ENCODE measurements around the gene PADI3. TPM values are rescaled to one million over a fixed set of nuclear protein-coding genes. Genes with fewer than 3 reads are reported as not detected.

The PADI3 gene
- polyA plus RNA-seq, 2 donors, result 14.1 to 31.0 TPM

DNA sequence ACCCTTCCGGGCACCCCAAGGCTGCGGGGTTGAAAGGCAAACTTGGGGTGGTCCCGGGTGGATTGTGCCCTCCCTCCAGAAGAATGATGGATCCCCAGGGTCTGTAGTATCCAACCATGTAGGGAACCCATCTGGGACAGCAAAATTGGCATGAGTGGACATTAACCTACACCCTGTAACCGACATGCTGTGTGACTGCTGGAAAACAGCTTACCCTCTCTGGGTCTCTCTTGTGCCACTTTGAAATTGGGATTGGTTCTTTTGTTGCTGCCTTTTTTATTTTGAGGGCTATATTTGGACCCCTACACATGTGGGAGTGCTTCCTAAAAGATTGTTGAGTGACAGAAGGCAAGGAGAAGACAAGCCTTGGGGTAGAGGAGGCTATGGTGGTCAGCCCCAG is 24.5 kb upstream of the PADI3 start:
- H3K4me3 ChIP-seq (ENCODE audit: low read depth in 1 of 2, low read length in 2 of 2), result no peak overlapping the region
- no peaks in the 10 kb centered on the region for H3K27me3 ChIP-seq (ENCODE audit: control insufficient read depth in 1 of 2, insufficient read depth in 2 of 2, low read length in 2 of 2)
- 91 to 93% methylated on average over 4 of the region's 4 CpGs for WGBS, 2 donors
- H3K9me3 ChIP-seq (ENCODE audit: control insufficient read depth in 2 of 2, insufficient read depth in 1 of 2, low read depth in 1 of 2, low read length in 1 of 2), result peaks cover 0 to under 1% of the 10 kb centered on the region in 2 donors
- H3K36me3 ChIP-seq (ENCODE audit: control insufficient read depth in 2 of 2, insufficient read depth in 2 of 2, low read length in 1 of 2), result peaks cover 0 to 1% of the 10 kb centered on the region in 2 donors
- H3K4me1 ChIP-seq (ENCODE audit: control insufficient read depth in 2 of 2, insufficient read depth in 2 of 2, low read length in 1 of 2), result peaks cover 3 to 12% of the 10 kb centered on the region in 2 donors
- peak overlapping the region in 1 of 2 donors; percentile 70 for H3K27ac ChIP-seq (ENCODE audit: low read depth in 2 of 2, low read length in 1 of 2)

DNA sequence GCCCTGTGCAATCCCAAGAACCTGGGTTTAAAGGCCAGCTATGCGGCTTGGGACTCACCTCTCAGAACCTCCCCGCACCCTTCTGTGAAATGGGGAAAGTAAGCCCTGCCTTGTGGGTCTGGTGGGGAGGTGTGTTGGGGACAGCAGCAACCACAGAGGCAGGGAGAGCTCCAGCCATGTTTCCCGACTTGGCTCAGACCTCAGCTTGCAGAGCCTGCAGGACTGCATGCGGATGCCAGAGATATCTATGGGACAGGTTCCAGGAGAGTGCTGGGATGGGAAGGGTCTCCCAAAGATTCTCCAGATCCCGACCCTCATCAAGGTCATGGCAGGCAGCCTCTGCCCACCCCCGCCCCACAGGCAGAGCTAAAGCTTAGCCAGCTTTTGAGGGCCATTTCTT is 23.8 kb upstream of the PADI3 start:
- peaks cover 0 to 1% of the 10 kb centered on the region in 2 donors for H3K36me3 ChIP-seq (ENCODE audit: control insufficient read depth in 2 of 2, insufficient read depth in 2 of 2, low read length in 1 of 2)
- no peaks in the 10 kb centered on the region for H3K9me3 ChIP-seq (ENCODE audit: control insufficient read depth in 2 of 2, insufficient read depth in 1 of 2, low read depth in 1 of 2, low read length in 1 of 2)
- H3K27me3 ChIP-seq (ENCODE audit: control insufficient read depth in 1 of 2, insufficient read depth in 2 of 2, low read length in 2 of 2), result no peaks in the 10 kb centered on the region
- H3K27ac ChIP-seq (ENCODE audit: low read depth in 2 of 2, low read length in 1 of 2), result peak overlapping the region in 1 of 2 donors; percentile 70
- H3K4me1 ChIP-seq (ENCODE audit: control insufficient read depth in 2 of 2, insufficient read depth in 2 of 2, low read length in 1 of 2), result peaks cover 3 to 19% of the 10 kb centered on the region in 2 donors
- no peak overlapping the region for H3K4me3 ChIP-seq (ENCODE audit: low read depth in 1 of 2, low read length in 2 of 2)
- WGBS, 2 donors, result 74% methylated on average over 6 of the region's 6 CpGs

DNA sequence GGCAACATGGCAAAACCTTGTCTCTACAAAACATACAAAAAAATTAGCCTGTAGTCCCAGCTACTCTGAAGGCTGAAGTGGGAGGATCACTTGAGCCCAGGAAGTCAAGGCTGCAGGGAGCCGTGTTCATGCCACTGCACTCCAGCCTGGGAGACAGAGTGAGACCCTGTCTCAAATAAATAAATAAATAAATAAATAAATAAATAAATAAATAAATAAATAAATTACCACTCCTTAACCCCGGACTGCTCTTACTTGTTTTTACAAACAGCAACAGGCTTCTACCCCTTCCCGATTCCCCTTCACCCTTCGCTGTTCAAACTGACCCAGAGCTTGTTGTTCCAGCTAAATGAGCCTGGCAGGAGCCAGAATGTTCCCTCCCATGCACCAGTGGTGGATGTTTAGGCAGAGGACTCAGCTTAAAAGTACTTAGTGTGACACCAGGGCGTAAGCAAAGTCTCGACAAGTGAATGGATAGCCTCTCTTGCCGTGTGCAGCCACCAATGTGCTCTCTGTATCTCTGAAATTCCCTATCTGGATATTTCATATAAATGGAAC is 21.5 kb upstream of the PADI3 start:
- Histone ChIP-seq H3K9me3 (ENCODE audit: control insufficient read depth in 2 of 2, insufficient read depth in 1 of 2, low read depth in 1 of 2, low read length in 1 of 2) (no peaks in the 10 kb centered on the region), H3K36me3 (ENCODE audit: control insufficient read depth in 2 of 2, insufficient read depth in 2 of 2, low read length in 1 of 2) (peaks cover 0 to 6% of the 10 kb centered on the region in 2 donors), H3K27ac (ENCODE audit: low read depth in 2 of 2, low read length in 1 of 2) (peak overlapping the region; percentile 42 to 74), H3K4me1 (ENCODE audit: control insufficient read depth in 2 of 2, insufficient read depth in 2 of 2, low read length in 1 of 2) (peaks cover 0 to 22% of the 10 kb centered on the region in 2 donors), H3K4me3 (ENCODE audit: low read depth in 1 of 2, low read length in 2 of 2) (no peak overlapping the region), H3K27me3 (ENCODE audit: control insufficient read depth in 1 of 2, insufficient read depth in 2 of 2, low read length in 2 of 2) (no peaks in the 10 kb centered on the region)
- 60 to 76% methylated on average over 7 of the region's 7 CpGs for WGBS, 2 donors

DNA sequence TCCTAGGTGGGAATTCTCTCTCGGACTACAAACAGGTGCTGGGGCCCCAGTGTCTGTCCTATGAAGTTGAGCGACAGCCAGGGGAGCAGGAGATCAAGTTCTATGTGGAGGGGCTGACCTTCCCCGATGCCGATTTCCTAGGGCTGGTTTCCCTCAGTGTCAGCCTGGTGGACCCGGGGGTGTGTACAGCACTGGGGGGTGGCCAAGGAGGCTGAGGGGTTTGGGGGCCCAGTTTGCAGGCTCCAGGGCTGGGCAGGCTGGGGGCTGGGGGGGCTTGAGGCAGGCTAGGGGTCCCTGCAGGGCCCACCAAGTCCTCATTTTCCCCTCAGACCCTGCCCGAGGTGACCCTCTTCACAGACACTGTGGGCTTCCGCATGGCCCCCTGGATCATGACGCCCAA is 20.3 kb upstream of the PADI3 start:
- peak overlapping the region; percentile 84 for H3K27ac ChIP-seq (ENCODE audit: low read depth in 2 of 2, low read length in 1 of 2)
- peaks cover 0 to 31% of the 10 kb centered on the region in 2 donors for H3K4me1 ChIP-seq (ENCODE audit: control insufficient read depth in 2 of 2, insufficient read depth in 2 of 2, low read length in 1 of 2)
- 71 to 77% methylated on average over 8 of the region's 8 CpGs for WGBS, 2 donors

DNA sequence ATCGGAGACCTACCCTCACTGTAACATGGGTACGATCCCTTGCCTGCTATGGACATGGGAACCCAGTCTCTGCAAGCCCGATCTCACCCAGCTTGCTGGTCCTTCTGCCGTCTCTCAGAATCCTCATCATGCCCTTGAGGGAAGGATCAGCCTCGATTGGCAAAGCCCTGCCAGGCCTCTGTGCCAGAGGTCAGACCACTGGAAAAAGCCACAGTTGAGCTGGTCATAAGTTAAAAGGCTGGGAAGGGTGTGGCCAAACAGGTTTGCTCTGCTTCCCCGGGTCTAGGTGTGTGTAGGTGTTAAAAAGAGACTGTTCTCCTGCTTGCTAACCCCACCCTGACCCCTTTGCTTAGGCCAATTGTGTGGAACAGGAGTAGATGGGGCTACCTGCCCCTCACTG is 19.5 kb upstream of the PADI3 start:
- Histone ChIP-seq H3K27ac (ENCODE audit: low read depth in 2 of 2, low read length in 1 of 2) (peak overlapping the region; percentile 84), H3K4me3 (ENCODE audit: low read depth in 1 of 2, low read length in 2 of 2) (no peak overlapping the region), H3K36me3 (ENCODE audit: control insufficient read depth in 2 of 2, insufficient read depth in 2 of 2, low read length in 1 of 2) (peaks cover 0 to 5% of the 10 kb centered on the region in 2 donors), H3K4me1 (ENCODE audit: control insufficient read depth in 2 of 2, insufficient read depth in 2 of 2, low read length in 1 of 2) (peaks cover 0 to 33% of the 10 kb centered on the region in 2 donors), H3K27me3 (ENCODE audit: control insufficient read depth in 1 of 2, insufficient read depth in 2 of 2, low read length in 2 of 2) (no peaks in the 10 kb centered on the region), H3K9me3 (ENCODE audit: control insufficient read depth in 2 of 2, insufficient read depth in 1 of 2, low read depth in 1 of 2, low read length in 1 of 2) (no peaks in the 10 kb centered on the region)
- 52 to 61% methylated on average over 6 of the region's 6 CpGs for WGBS, 2 donors

More for the DNA sequence above, 20.3 kb upstream of the PADI3 start:
- H3K27me3 ChIP-seq (ENCODE audit: control insufficient read depth in 1 of 2, insufficient read depth in 2 of 2, low read length in 2 of 2), result no peaks in the 10 kb centered on the region
- no peak overlapping the region for H3K4me3 ChIP-seq (ENCODE audit: low read depth in 1 of 2, low read length in 2 of 2)
- peaks cover 0 to 5% of the 10 kb centered on the region in 2 donors for H3K36me3 ChIP-seq (ENCODE audit: control insufficient read depth in 2 of 2, insufficient read depth in 2 of 2, low read length in 1 of 2)
- H3K9me3 ChIP-seq (ENCODE audit: control insufficient read depth in 2 of 2, insufficient read depth in 1 of 2, low read depth in 1 of 2, low read length in 1 of 2), result no peaks in the 10 kb centered on the region

DNA sequence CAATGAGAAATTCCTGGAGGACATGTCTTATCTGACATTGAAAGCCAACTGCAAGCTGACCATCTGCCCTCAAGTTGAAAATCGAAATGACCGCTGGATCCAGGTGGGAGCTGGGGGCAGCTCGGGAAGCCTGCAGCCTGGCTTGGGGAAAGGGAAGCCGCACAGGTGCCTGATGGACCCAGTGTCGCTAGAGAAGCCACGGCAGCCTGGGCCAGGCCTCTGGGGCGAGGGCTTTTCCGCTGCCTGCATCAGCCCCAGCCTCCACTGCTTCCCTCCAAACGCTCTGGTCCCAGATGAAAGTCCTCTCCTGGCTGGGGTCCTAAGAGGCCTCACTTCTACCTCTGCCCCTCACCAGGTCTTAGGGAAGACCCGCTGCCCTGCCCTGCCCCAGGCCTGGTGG is 18.8 kb upstream of the PADI3 start:
- Histone ChIP-seq H3K4me1 (ENCODE audit: control insufficient read depth in 2 of 2, insufficient read depth in 2 of 2, low read length in 1 of 2) (peaks cover 0 to 31% of the 10 kb centered on the region in 2 donors), H3K4me3 (ENCODE audit: low read depth in 1 of 2, low read length in 2 of 2) (no peak overlapping the region), H3K27me3 (ENCODE audit: control insufficient read depth in 1 of 2, insufficient read depth in 2 of 2, low read length in 2 of 2) (no peaks in the 10 kb centered on the region), H3K27ac (ENCODE audit: low read depth in 2 of 2, low read length in 1 of 2) (peak overlapping the region; percentile 79 to 84), H3K36me3 (ENCODE audit: control insufficient read depth in 2 of 2, insufficient read depth in 2 of 2, low read length in 1 of 2) (peaks cover 0 to 5% of the 10 kb centered on the region in 2 donors), H3K9me3 (ENCODE audit: control insufficient read depth in 2 of 2, insufficient read depth in 1 of 2, low read depth in 1 of 2, low read length in 1 of 2) (no peaks in the 10 kb centered on the region)
- WGBS, 2 donors, result 88 to 89% methylated on average over 10 of the region's 10 CpGs

DNA sequence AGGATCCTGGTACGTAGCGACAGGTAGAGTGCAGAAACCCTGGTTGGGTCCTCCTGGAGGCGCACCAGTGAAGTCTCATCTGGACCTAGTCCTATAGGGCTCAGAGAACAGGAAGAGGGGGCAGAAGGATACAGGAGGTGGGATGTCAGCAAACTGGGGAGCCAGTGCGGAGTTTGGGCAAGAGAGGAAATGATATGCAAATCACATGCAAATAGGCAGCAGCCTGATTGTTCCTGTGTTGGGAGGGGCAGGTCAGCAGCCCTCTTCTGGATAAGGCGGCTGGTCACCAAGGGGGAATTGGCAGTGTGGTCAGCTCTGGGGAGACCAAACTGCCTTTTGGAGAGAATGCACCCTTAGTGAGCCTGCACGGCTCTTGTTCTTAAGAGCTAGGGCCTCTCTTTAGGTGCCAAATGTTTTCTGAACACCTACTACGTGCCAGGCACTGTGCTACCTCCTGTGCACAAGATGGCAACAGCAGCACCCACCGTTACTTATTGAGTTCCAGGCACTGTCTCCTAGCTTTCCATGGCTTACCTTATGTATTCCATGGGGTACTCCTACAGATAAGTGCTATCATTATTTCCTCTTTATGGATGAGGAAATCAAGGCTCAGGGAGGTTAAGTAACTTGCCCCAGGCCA is 18.1 kb upstream of the PADI3 start:
- no peaks in the 10 kb centered on the region for H3K27me3 ChIP-seq (ENCODE audit: control insufficient read depth in 1 of 2, insufficient read depth in 2 of 2, low read length in 2 of 2)
- peaks cover 0 to 31% of the 10 kb centered on the region in 2 donors for H3K4me1 ChIP-seq (ENCODE audit: control insufficient read depth in 2 of 2, insufficient read depth in 2 of 2, low read length in 1 of 2)
- H3K9me3 ChIP-seq (ENCODE audit: control insufficient read depth in 2 of 2, insufficient read depth in 1 of 2, low read depth in 1 of 2, low read length in 1 of 2), result no peaks in the 10 kb centered on the region
- no peak overlapping the region for H3K4me3 ChIP-seq (ENCODE audit: low read depth in 1 of 2, low read length in 2 of 2)
- H3K27ac ChIP-seq (ENCODE audit: low read depth in 2 of 2, low read length in 1 of 2), result peak overlapping the region; percentile 11 to 45
- 80 to 90% methylated on average over 8 of the region's 8 CpGs for WGBS, 2 donors
- peaks cover 0 to 5% of the 10 kb centered on the region in 2 donors for H3K36me3 ChIP-seq (ENCODE audit: control insufficient read depth in 2 of 2, insufficient read depth in 2 of 2, low read length in 1 of 2)

DNA sequence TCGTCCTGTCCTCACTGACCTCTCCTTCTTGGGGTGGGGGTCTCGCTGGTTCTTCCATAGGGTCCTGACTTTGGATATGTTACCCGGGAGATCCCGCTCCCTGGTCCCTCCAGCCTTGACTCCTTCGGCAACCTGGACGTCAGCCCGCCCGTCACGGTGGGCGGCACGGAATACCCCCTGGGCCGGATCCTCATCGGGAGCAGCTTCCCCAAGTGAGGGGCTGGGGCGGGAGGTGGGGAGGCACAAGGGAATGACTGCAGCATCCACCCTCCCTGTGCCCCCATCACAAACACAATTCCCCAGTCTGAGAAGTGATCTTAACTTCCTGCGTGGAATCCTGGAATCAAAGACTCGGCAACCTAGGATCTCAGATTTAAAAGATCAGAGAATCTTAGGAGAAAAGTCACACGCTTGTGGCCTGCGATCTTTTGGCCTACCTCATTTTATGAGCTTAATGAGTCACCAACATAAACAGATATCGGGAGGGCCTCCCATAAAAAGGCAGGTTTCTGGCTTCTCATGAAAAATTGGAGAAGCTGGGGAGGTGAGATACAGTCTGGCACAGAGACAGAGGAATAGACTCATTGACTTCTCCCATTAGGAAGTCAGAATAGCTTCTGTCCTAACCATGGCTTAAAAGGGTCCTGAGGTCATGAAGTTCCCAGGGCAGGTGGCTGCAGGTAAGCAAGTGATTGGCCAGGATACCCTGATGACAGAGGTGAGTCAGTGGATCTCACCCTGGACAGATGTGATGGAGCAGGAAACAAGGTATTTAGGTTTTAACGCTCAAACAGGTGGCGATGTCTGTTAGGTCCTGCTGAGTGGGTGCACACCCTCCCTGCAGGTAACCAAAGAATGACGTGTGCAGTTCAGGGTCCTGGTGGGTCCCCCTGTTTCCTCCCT is 15.9 kb upstream of the PADI3 start:
- Histone ChIP-seq H3K9me3 (ENCODE audit: control insufficient read depth in 2 of 2, insufficient read depth in 1 of 2, low read depth in 1 of 2, low read length in 1 of 2) (no peaks in the 10 kb centered on the region), H3K27ac (ENCODE audit: low read depth in 2 of 2, low read length in 1 of 2) (peak overlapping the region; percentile 56 to 96), H3K4me3 (ENCODE audit: low read depth in 1 of 2, low read length in 2 of 2) (no peak overlapping the region), H3K4me1 (ENCODE audit: control insufficient read depth in 2 of 2, insufficient read depth in 2 of 2, low read length in 1 of 2) (peaks cover 0 to 28% of the 10 kb centered on the region in 2 donors), H3K36me3 (ENCODE audit: control insufficient read depth in 2 of 2, insufficient read depth in 2 of 2, low read length in 1 of 2) (peaks cover 0 to 5% of the 10 kb centered on the region in 2 donors), H3K27me3 (ENCODE audit: control insufficient read depth in 1 of 2, insufficient read depth in 2 of 2, low read length in 2 of 2) (no peaks in the 10 kb centered on the region)
- WGBS, 2 donors, result 44 to 53% methylated on average over 22 of the region's 22 CpGs

DNA sequence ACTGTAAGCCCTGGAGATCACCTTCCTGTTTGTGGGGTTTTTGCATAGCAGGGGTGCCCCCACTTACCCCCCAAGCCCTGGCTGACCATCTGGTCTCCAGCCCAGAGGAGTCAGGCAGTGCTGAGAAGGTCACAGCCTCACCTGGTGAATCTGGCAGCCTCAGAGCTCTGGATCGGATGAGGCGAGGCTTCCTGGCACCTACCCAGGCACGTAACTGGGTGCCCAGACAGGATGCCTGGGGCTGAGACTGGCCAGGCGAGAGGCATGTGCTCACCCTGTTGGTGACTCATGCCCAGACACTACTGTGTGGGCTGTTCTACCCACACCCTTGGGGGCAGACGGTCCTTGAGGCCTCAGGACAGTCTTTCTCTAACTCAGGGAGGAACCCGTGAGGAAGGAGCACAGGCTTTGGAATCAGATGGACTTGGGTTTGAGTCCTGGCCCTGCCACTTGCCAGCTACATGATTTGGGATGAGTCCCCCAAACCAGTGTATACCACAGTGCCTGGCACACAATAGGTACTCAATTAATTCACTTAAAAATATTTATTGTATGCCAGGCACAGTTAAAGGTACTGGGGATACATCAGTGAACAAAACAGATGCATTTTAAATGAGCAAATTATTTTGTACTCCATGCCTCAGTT is 15.1 kb upstream of the PADI3 start:
- Histone ChIP-seq H3K36me3 (ENCODE audit: control insufficient read depth in 2 of 2, insufficient read depth in 2 of 2, low read length in 1 of 2) (peaks cover 0 to 5% of the 10 kb centered on the region in 2 donors), H3K4me3 (ENCODE audit: low read depth in 1 of 2, low read length in 2 of 2) (no peak overlapping the region), H3K27me3 (ENCODE audit: control insufficient read depth in 1 of 2, insufficient read depth in 2 of 2, low read length in 2 of 2) (no peaks in the 10 kb centered on the region), H3K4me1 (ENCODE audit: control insufficient read depth in 2 of 2, insufficient read depth in 2 of 2, low read length in 1 of 2) (peaks cover 0 to 27% of the 10 kb centered on the region in 2 donors), H3K27ac (ENCODE audit: low read depth in 2 of 2, low read length in 1 of 2) (peak overlapping the region; percentile 56 to 96), H3K9me3 (ENCODE audit: control insufficient read depth in 2 of 2, insufficient read depth in 1 of 2, low read depth in 1 of 2, low read length in 1 of 2) (no peaks in the 10 kb centered on the region)
- 15 to 36% methylated on average over 6 of the region's 6 CpGs for WGBS, 2 donors
